OCI-LY1 (cell line): ENCODE measurements around the gene GADD45B.

Source experiments
- CTCF ChIP-seq: fragments of 200-600 bp; sonication (generic), shearing (Covaris generic); IDR thresholded peaks from 2 replicates; pipeline ENCODE4 v1.5.1; 2017; ENCODE audit warnings: mild to moderate bottlenecking, antibody characterized with exemption, low read length, moderate library complexity, mixed read lengths
- EZH2 ChIP-seq: fragments of 200-600 bp; sonication (generic), shearing (Covaris generic); IDR thresholded peaks from 2 replicates; pipeline ENCODE4 v1.8.0; 2017; ENCODE audit warnings: borderline replicate concordance, mixed run types, mild to moderate bottlenecking, antibody characterized with exemption, low read length, moderate library complexity, mixed read lengths

GRCh38 chr19:2527171-2527570, 51.2 kb downstream of the GADD45B start:
- TF ChIP-seq CTCF (no peak), EZH2 (no peak)
